SK-N-SH (cell line): ENCODE results near the gene STH.

Experiments used
- CTCF ChIP-seq: fragments of 200-600 bp; sonication (generic); IDR thresholded peaks from 2 replicates; pipeline ENCODE4 v1.6.1; 2017; ENCODE audit warnings: antibody characterized with exemption, mild to moderate bottlenecking, moderate library complexity
- EP300 ChIP-seq, 2 experiments: IDR thresholded peaks; 2 replicates each; pipeline versions ENCODE4 v1.4.0 to v1.6.1; 2012; ENCODE audit warnings: borderline replicate concordance in 1 of 2, low read depth in 1 of 2, low read length in 1 of 2
- EZH2phosphoT487 ChIP-seq: fragments of 200-600 bp; sonication (generic); IDR thresholded peaks from 2 replicates; pipeline ENCODE4 v1.6.1; 2017; ENCODE audit warnings: low read depth, mixed run types, mild to moderate bottlenecking, antibody characterized with exemption, moderate library complexity, borderline replicate concordance
- FOXM1 ChIP-seq: IDR thresholded peaks from 2 replicates; pipeline ENCODE4 v1.4.0; 2012; ENCODE audit warnings: low read depth, mild to moderate bottlenecking
- GABPA ChIP-seq: IDR thresholded peaks from 2 replicates; pipeline ENCODE4 v1.4.0; 2012; ENCODE audit warnings: low read depth, mild to moderate bottlenecking
- MAX ChIP-seq: IDR thresholded peaks from 2 replicates; pipeline ENCODE4 v1.4.0; 2012; ENCODE audit warnings: low read depth
- MEF2A ChIP-seq: IDR thresholded peaks from 2 replicates; pipeline ENCODE4 v1.4.0; 2012; ENCODE audit warnings: low read depth, borderline replicate concordance
- NRF1 ChIP-seq: IDR thresholded peaks from 2 replicates; pipeline ENCODE4 v1.6.1; 2012; ENCODE audit warnings: low read depth, mild to moderate bottlenecking, low read length
- REST ChIP-seq: IDR thresholded peaks from 2 replicates; pipeline ENCODE4 v1.6.1; 2012; ENCODE audit warnings: mild to moderate bottlenecking, low read depth, low read length, moderate library complexity
- RFX5 ChIP-seq: IDR thresholded peaks from 2 replicates; pipeline ENCODE4 v1.6.1; 2012; ENCODE audit warnings: mild to moderate bottlenecking, improper control_type of control experiment, low read length
- SIN3A ChIP-seq: IDR thresholded peaks from 2 replicates; pipeline ENCODE4 v1.6.1; 2012; ENCODE audit warnings: low read depth, mild to moderate bottlenecking, low read length, moderate library complexity, borderline replicate concordance
- TAF1 ChIP-seq: IDR thresholded peaks from 2 replicates; pipeline ENCODE4 v1.6.1; 2012; ENCODE audit warnings: low read depth, mild to moderate bottlenecking, low read length, moderate library complexity, borderline replicate concordance
- TEAD4 ChIP-seq: IDR thresholded peaks from 2 replicates; pipeline ENCODE4 v1.4.0; 2012; ENCODE audit warnings: mild to moderate bottlenecking, borderline replicate concordance; ENCODE audit not compliant: insufficient read depth
- ZBTB33 ChIP-seq: IDR thresholded peaks from 2 replicates; pipeline ENCODE4 v1.4.0; 2012; ENCODE audit warnings: low read depth, borderline replicate concordance

GRCh38 chr17:45994987-45995386, 4.1 kb upstream of the STH start:
- no peak for TF ChIP-seq ZBTB33
- no peak for TF ChIP-seq CTCF
- TF ChIP-seq RFX5, result no peak
- TF ChIP-seq EZH2phosphoT487, result no peak
- TF ChIP-seq MAX, result no peak
- TF ChIP-seq EP300 (IDR thresholded peaks at IDR 0.05; ENCODE audit: borderline replicate concordance in 1 of 2, low read depth in 1 of 2, low read length in 1 of 2), result no peak
- no peak for TF ChIP-seq TAF1
- TF ChIP-seq REST, result no peak
- TF ChIP-seq SIN3A, result no peak
- no peak for TF ChIP-seq GABPA
- no peak for TF ChIP-seq TEAD4
- TF ChIP-seq NRF1, result no peak
- no peak for TF ChIP-seq FOXM1
- no peak for TF ChIP-seq MEF2A
